H9 (cell line): Measurements from ENCODE around the gene HTR7. TPM values are rescaled to one million over a fixed set of nuclear protein-coding genes. Genes with fewer than 3 reads are reported as not detected.

Experiments
- DNase-seq: peaks from one replicate; pipeline ENCODE4 v3.0.0-alpha.2; 2017
- H2AFZ ChIP-seq: one replicate; pipeline ENCODE4 v1.6.1; 2013; ENCODE audit warnings: mild to moderate bottlenecking, low read length, control low read depth, moderate library complexity
- H2AK5ac ChIP-seq: 2 replicates; pipeline ENCODE4 v1.6.1; 2013; ENCODE audit warnings: low read length, control low read depth, mixed read lengths; ENCODE audit not compliant: insufficient read length
- H2BK120ac ChIP-seq: one replicate; pipeline ENCODE4 v1.6.1; 2013; ENCODE audit warnings: low read depth, mild to moderate bottlenecking, low read length, control low read depth, inconsistent platforms; ENCODE audit not compliant: poor library complexity, severe bottlenecking
- H2BK12ac ChIP-seq: 2 replicates; pipeline ENCODE4 v1.6.1; 2013; ENCODE audit warnings: low read length, control low read depth, mixed read lengths, low read depth; ENCODE audit not compliant: insufficient read length
- H2BK15ac ChIP-seq: 2 replicates; pipeline ENCODE4 v1.6.1; 2013; ENCODE audit warnings: low read depth, low read length, control low read depth
- H2BK20ac ChIP-seq: one replicate; pipeline ENCODE4 v1.6.1; 2013; ENCODE audit warnings: low read depth, mild to moderate bottlenecking, low read length, control low read depth, inconsistent platforms; ENCODE audit not compliant: poor library complexity, severe bottlenecking
- H2BK5ac ChIP-seq: 2 replicates; pipeline ENCODE4 v1.6.1; 2013; ENCODE audit warnings: low read length, control low read depth, mixed read lengths; ENCODE audit not compliant: insufficient read length
- H3K14ac ChIP-seq: 2 replicates; pipeline ENCODE4 v1.6.1; 2013; ENCODE audit warnings: low read length, control low read depth; ENCODE audit not compliant: insufficient read depth
- H3K18ac ChIP-seq: 2 replicates; pipeline ENCODE4 v1.6.1; 2013; ENCODE audit warnings: low read depth, mild to moderate bottlenecking, mixed read lengths, low read length, control low read depth; ENCODE audit not compliant: insufficient read length
- H3K23ac ChIP-seq: 2 replicates; pipeline ENCODE4 v1.6.1; 2013; ENCODE audit warnings: low read length, control low read depth, mixed read lengths, low read depth; ENCODE audit not compliant: insufficient read length
- H3K23me2 ChIP-seq: 2 replicates; pipeline ENCODE4 v1.6.1; 2013; ENCODE audit warnings: low read depth, mild to moderate bottlenecking, mixed read lengths, low read length, control low read depth; ENCODE audit not compliant: insufficient read length, poor library complexity, severe bottlenecking
- H3K27ac ChIP-seq: 2 replicates; pipeline ENCODE4 v1.5.1; 2013; ENCODE audit warnings: low read length, control low read depth, mixed read lengths, low read depth; ENCODE audit not compliant: insufficient read length
- H3K27me3 ChIP-seq: 2 replicates; pipeline ENCODE4 v1.6.1; 2013; ENCODE audit warnings: low read length, control low read depth, inconsistent platforms; ENCODE audit not compliant: insufficient read depth
- H3K4ac ChIP-seq: 2 replicates; pipeline ENCODE4 v1.6.1; 2013; ENCODE audit warnings: low read depth, mild to moderate bottlenecking, control low read depth, inconsistent platforms, low read length, moderate library complexity
- H3K4me1 ChIP-seq: 2 replicates; pipeline ENCODE4 v1.6.1; 2013; ENCODE audit warnings: low read length, control low read depth, inconsistent platforms; ENCODE audit not compliant: insufficient read depth
- H3K4me2 ChIP-seq: 2 replicates; pipeline ENCODE4 v1.6.1; 2013; ENCODE audit warnings: low read length, control low read depth, mixed read lengths; ENCODE audit not compliant: insufficient read length, insufficient read depth
- H3K56ac ChIP-seq: 2 replicates; pipeline ENCODE4 v1.6.1; 2013; ENCODE audit warnings: low read depth, mild to moderate bottlenecking, mixed read lengths, low read length, control low read depth; ENCODE audit not compliant: insufficient read length
- H3K79me1 ChIP-seq: 2 replicates; pipeline ENCODE4 v1.6.1; 2013; ENCODE audit warnings: low read depth, mild to moderate bottlenecking, moderate library complexity, low read length, control low read depth, inconsistent platforms; ENCODE audit not compliant: insufficient read depth, poor library complexity, severe bottlenecking
- H3K79me2 ChIP-seq: 2 replicates; pipeline ENCODE4 v1.6.1; 2013; ENCODE audit warnings: low read length, control low read depth, inconsistent platforms; ENCODE audit not compliant: insufficient read depth
- H3K9ac ChIP-seq: 2 replicates; pipeline ENCODE4 v1.6.1; 2013; ENCODE audit warnings: low read length, control low read depth, mixed read lengths; ENCODE audit not compliant: insufficient read length; ENCODE audit errors: extremely low read depth
- H3K9me3 ChIP-seq: one replicate; pipeline ENCODE4 v1.6.1; 2013; ENCODE audit warnings: low read depth, low read length, inconsistent platforms; ENCODE audit not compliant: control insufficient read depth
- H3T11ph ChIP-seq: one replicate; pipeline ENCODE4 v1.6.1; 2013; ENCODE audit warnings: mild to moderate bottlenecking, low read length, control low read depth, inconsistent platforms
- H4K20me1 ChIP-seq: one replicate; pipeline ENCODE4 v1.6.1; 2013; ENCODE audit not compliant: control insufficient read depth, insufficient read length, insufficient read depth
- H4K5ac ChIP-seq: 2 replicates; pipeline ENCODE4 v1.6.1; 2013; ENCODE audit warnings: low read depth, mild to moderate bottlenecking, mixed read lengths, low read length, control low read depth; ENCODE audit not compliant: insufficient read length
- H4K8ac ChIP-seq: replicated peaks from 2 replicates; pipeline ENCODE4 v1.6.1; 2013; ENCODE audit warnings: low read length, control low read depth, mixed read lengths, low read depth; ENCODE audit not compliant: insufficient read length
- H4K91ac ChIP-seq: 2 replicates; pipeline ENCODE4 v1.6.1; 2013; ENCODE audit warnings: low read depth, mild to moderate bottlenecking, moderate library complexity, mixed read lengths, low read length, control low read depth; ENCODE audit not compliant: insufficient read length
- H3K27ac Mint-ChIP-seq, 3 experiments: 2 replicates in 2 of 3; 3 replicates in 1 of 3; pipeline ENCODE4 v1.8.0; 2020 to 2021; ENCODE audit warnings: mixed read lengths in 3 of 3, mild to moderate bottlenecking in 1 of 3, moderate library complexity in 1 of 3
- H3K27me3 Mint-ChIP-seq: 2 replicates; pipeline ENCODE4 v1.8.0; 2021; ENCODE audit warnings: low read depth, mild to moderate bottlenecking, moderate library complexity, mixed read lengths
- H3K36me3 Mint-ChIP-seq, 3 experiments: 2 replicates in 2 of 3; 3 replicates in 1 of 3; pipeline ENCODE4 v1.8.0; 2020 to 2021; ENCODE audit warnings: low read depth in 3 of 3, mixed read lengths in 3 of 3; ENCODE audit not compliant: insufficient read depth in 1 of 3
- H3K4me1 Mint-ChIP-seq, 2 experiments: 2 replicates each; pipeline ENCODE4 v1.8.0; 2020; ENCODE audit warnings: mixed read lengths in 2 of 2
- H3K4me3 Mint-ChIP-seq, 2 experiments: 2 replicates in 1 of 2; 3 replicates in 1 of 2; pipeline ENCODE4 v1.8.0; 2020 to 2021; ENCODE audit warnings: mild to moderate bottlenecking in 2 of 2, mixed read lengths in 2 of 2, moderate library complexity in 1 of 2
- H3K9me3 Mint-ChIP-seq, 2 experiments: 2 replicates in 1 of 2; 3 replicates in 1 of 2; pipeline ENCODE4 v1.8.0; 2020; ENCODE audit warnings: mild to moderate bottlenecking in 2 of 2, mixed read lengths in 2 of 2, moderate library complexity in 1 of 2
- CTCF ChIP-seq: fragments of 200-600 bp; sonication (generic); conservative IDR thresholded peaks from 3 replicates; pipeline ENCODE4 v1.8.0; 2021; ENCODE audit warnings: antibody characterized with exemption, mild to moderate bottlenecking
- WGBS: extraction: QIAGEN DNeasy Blood & Tissue Kit; methylation state at CpG from one replicate; pipeline ENCODE4 v1.1.7; 2013; ENCODE audit warnings: missing lambda C conversion rate, low lambda C conversion rate, mixed read lengths; ENCODE audit not compliant: insufficient read length; ENCODE audit errors: extremely low coverage; 5-methylcytosine and 5-hydroxymethylcytosine counted together
- total RNA-seq: library from RNA; stranded (reverse); gene quantifications from 2 replicates; pipeline ENCODE4 v1.2.1, GENCODE V29; 2021

The HTR7 gene
- total RNA-seq, 1 experiment from 2014 or later: 21.3 TPM

DNA sequence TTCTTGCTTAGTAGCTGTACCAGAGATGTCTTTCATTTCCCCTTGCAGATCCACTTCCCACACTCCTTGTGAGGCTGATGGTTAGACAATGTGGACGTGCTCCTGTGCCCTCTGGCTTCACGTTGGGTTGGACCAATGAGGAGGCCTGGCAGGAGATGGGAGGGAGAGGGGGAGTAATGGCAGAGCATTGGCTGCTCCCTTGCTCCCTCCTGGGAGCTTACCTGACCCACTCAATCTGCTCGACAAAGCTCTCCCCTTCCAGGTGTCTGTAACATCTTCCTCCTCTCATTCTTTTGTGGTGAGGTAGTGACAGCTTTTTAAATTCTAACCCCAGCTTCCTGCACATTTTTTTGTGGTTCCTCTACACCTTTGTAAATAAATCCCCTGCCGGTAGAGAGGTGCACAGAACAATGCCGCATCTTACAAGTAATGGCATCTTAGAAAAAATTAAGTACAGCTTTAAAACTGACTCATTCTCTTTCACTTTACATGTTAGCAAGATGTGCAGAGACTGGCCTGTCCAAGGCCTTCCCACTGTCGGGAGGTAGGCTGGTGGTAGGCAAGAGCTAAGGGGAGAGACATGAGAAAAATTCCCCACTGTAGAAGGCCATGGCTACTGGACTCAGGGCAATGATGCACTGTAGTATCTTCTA lies 134.3 kb downstream of the HTR7 start:
- H3K9ac ChIP-seq: no peak overlapping the region
- H4K91ac ChIP-seq: no peak overlapping the region
- H2BK12ac ChIP-seq: no peak overlapping the region
- no peak overlapping the region for H2BK20ac ChIP-seq
- DNase-seq: peak; percentile 60
- no peak overlapping the region for H4K5ac ChIP-seq
- Mint-ChIP-seq H3K9me3 (0 out of 5 replicates have a peak, but pooled peaks cover 0 to 2% of the 10 kb centered on the region in 2 experiments), H3K4me1 (peaks cover 29 to 31% of the 10 kb centered on the region in 2 experiments), H3K27ac (peak overlapping the region in 2 of 3 experiments; percentile 59 to 91; a peak in 3 of 7 replicates), H3K36me3 (no peaks in the 10 kb centered on the region), H3K4me3 (no peak overlapping the region), H3K27me3 (no peaks in the 10 kb centered on the region)
- H3K23me2 ChIP-seq: no peaks in the 10 kb centered on the region
- H3K14ac ChIP-seq: no peak overlapping the region
- H4K20me1 ChIP-seq: no peaks in the 10 kb centered on the region
- no peaks in the 10 kb centered on the region for H3K27me3 ChIP-seq
- H3K56ac ChIP-seq: no peak overlapping the region
- no peak overlapping the region for H3K18ac ChIP-seq
- H3T11ph ChIP-seq: no peak overlapping the region
- H3K4me2 ChIP-seq: no peak overlapping the region
- WGBS: no CpG with 5 or more reads among the region's 6 CpGs
- H3K4ac ChIP-seq: no peak overlapping the region
- no peak overlapping the region for H2AFZ ChIP-seq
- H3K79me2 ChIP-seq: no peaks in the 10 kb centered on the region
- no peaks in the 10 kb centered on the region for H3K9me3 ChIP-seq
- H3K79me1 ChIP-seq: no peaks in the 10 kb centered on the region
- TF ChIP-seq CTCF: no peak
- H4K8ac ChIP-seq: no peak overlapping the region
- no peak overlapping the region for H2AK5ac ChIP-seq
- no peak overlapping the region for H2BK120ac ChIP-seq
- no peak overlapping the region for H2BK5ac ChIP-seq
- no peak overlapping the region for H3K23ac ChIP-seq
- no peaks in the 10 kb centered on the region; the same call in 1 of the 2 replicates for H3K4me1 ChIP-seq
- no peak overlapping the region for H3K27ac ChIP-seq
- no peak overlapping the region for H2BK15ac ChIP-seq
